Measurements from ENCODE around the gene ZBTB34. TPM values are rescaled to one million over a fixed set of nuclear protein-coding genes. Genes with fewer than 3 reads are reported as not detected.

The ZBTB34 gene
- total RNA-seq, 2 experiments from 2014 or later: 4.6 to 4.7 TPM

- no peak for ATAC-seq
- TF ChIP-seq CTCF (IDR thresholded peaks at IDR 0.05): no peak
- peak; percentile 13 for DNase-seq
- peaks cover 29% of the 10 kb centered on the region for H3K4me1 Mint-ChIP-seq (ENCODE audit: low read depth)
- H3K27me3 Mint-ChIP-seq: no peaks in the 10 kb centered on the region
- peak overlapping the region; percentile 37 for H3K27ac Mint-ChIP-seq
- intact Hi-C loops (cut with micrococcal nuclease): no loop called here
- H3K9me3 Mint-ChIP-seq: no peaks in the 10 kb centered on the region
- peak overlapping the region; percentile 77 for H3K4me3 Mint-ChIP-seq
- H3K36me3 Mint-ChIP-seq (ENCODE audit: low read depth): peaks cover 11% of the 10 kb centered on the region
- ChIA-PET POLR2A (interaction anchor here (0.6 to 1.1 kb wide), 2 partner anchors 12 to 18 kb away, joined by 3 to 4 read pairs; no protein-coding TSS in a partner anchor), CTCF (interaction anchor here (1.2 to 1.8 kb wide), 2 partner anchors 53 to 80 kb away, joined by 3 to 6 read pairs; partner anchors contain the start of gene RALGPS1)
These were observed 1.3 kb downstream of the ZBTB34 start for GRCh38 chr9:126861707-126862103.

- DNase-seq: peak; percentile 4
- POLR2A ChIA-PET: interaction anchor here (0.6 kb wide), 1 partner anchor 17 kb away, joined by 3 read pairs; no protein-coding TSS in a partner anchor
- Mint-ChIP-seq H3K27ac (peak overlapping the region; percentile 37), H3K27me3 (no peaks in the 10 kb centered on the region), H3K9me3 (no peaks in the 10 kb centered on the region), H3K4me1 (ENCODE audit: low read depth) (peaks cover 32% of the 10 kb centered on the region), H3K4me3 (peak overlapping the region; percentile 77), H3K36me3 (ENCODE audit: low read depth) (peaks cover 14% of the 10 kb centered on the region)
- CTCF ChIA-PET: interaction anchor here (0.8 to 1.8 kb wide), 3 partner anchors 41 to 81 kb away, joined by 3 to 6 read pairs (median 3); partner anchors contain the start of gene RALGPS1
- no peak for TF ChIP-seq CTCF (IDR thresholded peaks at IDR 0.05)
- intact Hi-C loops (cut with micrococcal nuclease): no loop called here
- no peak for ATAC-seq
These were observed 1.8 kb downstream of the ZBTB34 start for GRCh38 chr9:126862104-126862761.

GRCh38 chr9:126864771-126865170 lies 4.3 kb downstream of the ZBTB34 start:
- Mint-ChIP-seq H3K27me3 (no peaks in the 10 kb centered on the region), H3K9me3 (no peaks in the 10 kb centered on the region), H3K4me3 (no peak overlapping the region), H3K27ac (no peak overlapping the region), H3K36me3 (ENCODE audit: low read depth) (peaks cover 18% of the 10 kb centered on the region), H3K4me1 (ENCODE audit: low read depth) (peaks cover 40% of the 10 kb centered on the region)
- ChIA-PET POLR2A (interaction anchor here (0.8 to 1.0 kb wide), 3 partner anchors 15 to 26 kb away, joined by 3 to 4 read pairs (median 3); no protein-coding TSS in a partner anchor), CTCF (interaction anchor here (1.2 kb wide), 1 partner anchor 334 kb away, joined by 3 read pairs; no protein-coding TSS in a partner anchor)
- intact Hi-C loops (cut with micrococcal nuclease): no loop called here
- DNase-seq (no peak), ATAC-seq (no peak)
- TF ChIP-seq CTCF (IDR thresholded peaks at IDR 0.05): no peak

- Mint-ChIP-seq H3K4me3 (no peak overlapping the region), H3K27ac (peak overlapping the region; percentile 24), H3K4me1 (ENCODE audit: low read depth) (peaks cover 29% of the 10 kb centered on the region), H3K9me3 (no peaks in the 10 kb centered on the region), H3K36me3 (ENCODE audit: low read depth) (peaks cover 18% of the 10 kb centered on the region), H3K27me3 (no peaks in the 10 kb centered on the region)
- POLR2A ChIA-PET: no interaction called here
- CTCF ChIA-PET: interaction anchor here (0.6 to 1.3 kb wide), 2 partner anchors 8 to 10 kb away, joined by 3 to 6 read pairs; no protein-coding TSS in a partner anchor
- DNase-seq (peak; percentile 17), ATAC-seq (no peak)
- intact Hi-C loops (cut with micrococcal nuclease): no loop called here
- no peak for TF ChIP-seq CTCF (IDR thresholded peaks at IDR 0.05)
These were observed 8.9 kb downstream of the ZBTB34 start for GRCh38 chr9:126869368-126869767.

GRCh38 chr9:126872516-126872915 lies 12.1 kb downstream of the ZBTB34 start:
- Mint-ChIP-seq H3K27ac (peak overlapping the region; percentile 72), H3K4me3 (no peak overlapping the region), H3K36me3 (ENCODE audit: low read depth) (peaks cover 4% of the 10 kb centered on the region), H3K4me1 (ENCODE audit: low read depth) (peaks cover 43% of the 10 kb centered on the region), H3K27me3 (no peaks in the 10 kb centered on the region), H3K9me3 (no peaks in the 10 kb centered on the region)
- ChIA-PET CTCF (interaction anchor here (1.0 to 1.6 kb wide), 3 partner anchors 9 to 48 kb away, joined by 3 to 8 read pairs (median 5); partner anchors contain the start of gene ZBTB34), POLR2A (no interaction called here)
- ATAC-seq (peak; percentile 47), DNase-seq (no peak)
- no peak for TF ChIP-seq CTCF (IDR thresholded peaks at IDR 0.05)
- intact Hi-C loops (cut with micrococcal nuclease): no loop called here
